Measurements from ENCODE around the gene RRP8.

RRP8 gene

GRCh38 chr11:6607190-6607795, 3.9 kb upstream of the RRP8 start:
- no peak; the same call in 1 of the 2 replicates for TF ChIP-seq POLR2AphosphoS5 (IDR thresholded peaks at IDR 0.05; ENCODE audit: low read depth, low read length)
- no peak for TF ChIP-seq POLR2A (IDR thresholded peaks at IDR 0.05; ENCODE audit: low read depth, low read length)
- peak; percentile 14 for FAIRE-seq
- no peak for DNase-seq (ENCODE audit: insufficient read length)

DNA sequence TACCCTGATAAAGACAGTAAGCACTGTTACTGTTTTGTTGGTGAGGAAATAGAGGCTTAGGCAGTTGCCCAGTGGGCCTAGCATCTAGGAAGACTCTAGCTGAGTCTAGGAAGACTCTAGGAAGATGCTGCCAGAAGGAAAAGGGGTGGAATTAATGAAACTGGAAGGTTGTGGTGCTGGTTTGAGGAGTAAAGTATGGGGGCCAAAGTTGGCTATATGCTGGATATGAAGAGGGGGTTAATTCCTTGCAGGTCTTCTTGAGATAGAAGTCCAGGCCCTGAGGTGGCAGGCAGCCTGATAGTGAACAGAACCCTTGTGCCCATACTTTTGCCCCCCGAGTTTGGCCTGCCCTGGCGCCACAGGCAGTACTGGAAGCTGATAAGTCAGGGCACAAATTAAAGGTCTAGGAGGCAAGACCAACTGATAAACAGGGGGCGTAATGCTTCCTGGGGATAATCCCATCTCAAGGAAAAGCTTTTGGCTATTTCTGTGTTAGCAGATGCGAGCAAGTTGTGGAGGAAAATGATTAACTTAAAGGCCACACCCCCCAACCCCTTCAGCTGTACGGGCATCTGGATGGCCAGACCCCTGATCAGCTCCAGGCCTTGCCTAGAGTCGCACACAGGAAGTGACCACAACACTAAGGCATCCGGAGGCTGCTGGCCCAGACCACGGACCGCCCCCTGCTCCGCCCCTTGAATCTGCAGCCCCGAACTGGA, 3.2 kb upstream of the RRP8 start:
- peak; percentile 34 for TF ChIP-seq POLR2A (IDR thresholded peaks at IDR 0.05; ENCODE audit: low read depth, low read length)
- TF ChIP-seq TAF1 (IDR thresholded peaks at IDR 0.05; ENCODE audit: borderline replicate concordance, low read depth, low read length), result no peak
- TF ChIP-seq POLR2AphosphoS5 (IDR thresholded peaks at IDR 0.05; ENCODE audit: low read depth, low read length), result no peak; the same call in 1 of the 2 replicates
- DNase-seq (ENCODE audit: insufficient read length) (no peak), FAIRE-seq (peak; percentile 91)

GRCh38 chr11:6604790-6605189, 1.4 kb upstream of the RRP8 start:
- no peak for DNase-seq (ENCODE audit: insufficient read length)
- peak; percentile 21 for FAIRE-seq
- no peak for TF ChIP-seq POLR2A (IDR thresholded peaks at IDR 0.05; ENCODE audit: low read depth, low read length)
- no peak for TF ChIP-seq POLR2AphosphoS5 (IDR thresholded peaks at IDR 0.05; ENCODE audit: low read depth, low read length)
- TF ChIP-seq TAF1 (IDR thresholded peaks at IDR 0.05; ENCODE audit: borderline replicate concordance, low read depth, low read length), result no peak

DNA sequence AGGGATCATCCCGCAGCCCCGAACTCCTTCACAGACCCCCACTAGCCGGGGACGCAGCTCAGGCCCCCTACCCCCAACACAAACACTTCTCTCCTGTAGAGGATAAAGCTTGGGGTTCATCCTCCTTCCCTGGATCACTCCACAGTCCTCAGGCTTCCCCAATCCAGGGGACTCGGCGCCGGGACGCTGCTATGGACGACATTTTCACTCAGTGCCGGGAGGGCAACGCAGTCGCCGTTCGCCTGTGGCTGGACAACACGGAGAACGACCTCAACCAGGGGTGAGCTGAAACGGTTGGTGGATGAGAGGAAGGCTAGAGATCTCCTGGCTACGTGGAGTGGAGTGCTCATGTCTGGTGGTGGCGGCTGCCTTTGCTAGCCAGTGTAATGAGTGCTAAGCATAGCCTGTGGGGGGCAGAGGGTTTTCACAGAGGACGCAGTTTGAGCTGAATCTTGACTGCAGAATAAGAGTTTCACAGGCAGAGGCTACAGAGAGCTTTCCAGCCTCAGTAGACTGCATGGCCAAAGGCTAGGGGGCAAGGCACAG, 738 bp upstream of the RRP8 start:
- DNase-seq (ENCODE audit: insufficient read length) (no peak), FAIRE-seq (peak; percentile 91)
- TF ChIP-seq POLR2A (IDR thresholded peaks at IDR 0.05; ENCODE audit: low read depth, low read length) (0 out of 2 replicates have a peak, but pooled peaks have one; percentile 51), TAF1 (IDR thresholded peaks at IDR 0.05; ENCODE audit: borderline replicate concordance, low read depth, low read length) (0 out of 2 replicates have a peak, but pooled peaks have one; percentile 46), POLR2AphosphoS5 (IDR thresholded peaks at IDR 0.05; ENCODE audit: low read depth, low read length) (no peak; the same call in 1 of the 2 replicates)

- DNase-seq (ENCODE audit: insufficient read length), result no peak
- no peak for FAIRE-seq
- TF ChIP-seq TAF1 (IDR thresholded peaks at IDR 0.05; ENCODE audit: borderline replicate concordance, low read depth, low read length) (no peak), POLR2AphosphoS5 (IDR thresholded peaks at IDR 0.05; ENCODE audit: low read depth, low read length) (no peak), POLR2A (IDR thresholded peaks at IDR 0.05; ENCODE audit: low read depth, low read length) (no peak)
Measured at GRCh38 chr11:6602096-6602940, 1.1 kb downstream of the RRP8 start.

DNA sequence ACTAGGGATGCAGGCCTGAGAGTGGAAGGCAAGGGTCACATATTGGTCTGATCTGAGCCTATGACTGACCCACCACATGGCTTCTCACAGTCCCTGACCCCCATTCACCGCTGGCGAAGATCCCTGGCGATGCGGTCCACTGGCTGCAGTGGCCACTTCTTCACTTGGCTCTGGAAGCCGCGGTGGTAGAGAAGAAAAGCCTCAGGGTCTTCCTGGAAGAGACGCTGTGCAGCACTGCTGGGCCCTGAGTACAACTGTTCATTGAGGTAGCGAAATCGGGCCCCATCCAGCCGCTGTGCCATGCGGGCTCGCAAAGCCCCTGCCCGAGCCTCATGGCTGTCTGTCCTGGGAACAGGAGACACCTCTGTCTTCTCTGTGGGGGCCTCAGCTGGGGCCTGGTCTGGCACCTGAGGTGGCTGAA, 2.4 kb downstream of the RRP8 start:
- no peak for DNase-seq (ENCODE audit: insufficient read length)
- no peak for FAIRE-seq
- TF ChIP-seq POLR2AphosphoS5 (IDR thresholded peaks at IDR 0.05; ENCODE audit: low read depth, low read length), result no peak
- TF ChIP-seq TAF1 (IDR thresholded peaks at IDR 0.05; ENCODE audit: borderline replicate concordance, low read depth, low read length), result no peak
- TF ChIP-seq POLR2A (IDR thresholded peaks at IDR 0.05; ENCODE audit: low read depth, low read length), result no peak

DNA sequence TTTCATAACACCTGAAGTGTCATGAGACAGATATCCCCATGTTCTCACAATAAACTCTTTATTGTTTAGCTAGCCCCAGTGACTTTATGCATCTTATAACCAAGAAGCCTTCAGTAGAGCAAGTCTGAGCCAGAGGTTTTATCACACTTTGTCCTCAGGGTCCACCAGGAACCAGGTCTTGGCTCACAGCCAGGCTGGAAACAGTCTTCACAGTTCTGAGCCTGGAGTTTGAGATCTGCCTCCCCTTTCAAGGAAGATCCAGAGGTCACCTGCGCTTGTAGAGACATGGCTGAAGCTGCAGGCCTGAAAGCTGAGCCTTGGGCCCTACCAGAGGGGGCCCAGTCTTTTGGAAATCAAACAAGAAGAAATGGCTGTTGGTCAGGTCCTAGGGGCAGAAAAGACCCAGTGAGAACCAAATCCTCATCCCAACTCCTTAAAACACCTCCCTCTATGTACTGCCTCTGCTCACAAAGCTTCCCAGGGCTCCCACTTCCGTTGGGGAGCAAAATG, 3.5 kb downstream of the RRP8 start:
- FAIRE-seq, result no peak
- no peak for TF ChIP-seq POLR2AphosphoS5 (IDR thresholded peaks at IDR 0.05; ENCODE audit: low read depth, low read length)
- TF ChIP-seq TAF1 (IDR thresholded peaks at IDR 0.05; ENCODE audit: borderline replicate concordance, low read depth, low read length), result no peak
- TF ChIP-seq POLR2A (IDR thresholded peaks at IDR 0.05; ENCODE audit: low read depth, low read length), result no peak
- DNase-seq (ENCODE audit: insufficient read length), result no peak

- DNase-seq (ENCODE audit: insufficient read length), result no peak
- TF ChIP-seq POLR2A (IDR thresholded peaks at IDR 0.05; ENCODE audit: low read depth, low read length), result no peak
- TF ChIP-seq POLR2AphosphoS5 (IDR thresholded peaks at IDR 0.05; ENCODE audit: low read depth, low read length), result no peak
- TF ChIP-seq TAF1 (IDR thresholded peaks at IDR 0.05; ENCODE audit: borderline replicate concordance, low read depth, low read length), result no peak
- FAIRE-seq, result no peak
Measured at GRCh38 chr11:6599449-6599848, 4.0 kb downstream of the RRP8 start.

DNA sequence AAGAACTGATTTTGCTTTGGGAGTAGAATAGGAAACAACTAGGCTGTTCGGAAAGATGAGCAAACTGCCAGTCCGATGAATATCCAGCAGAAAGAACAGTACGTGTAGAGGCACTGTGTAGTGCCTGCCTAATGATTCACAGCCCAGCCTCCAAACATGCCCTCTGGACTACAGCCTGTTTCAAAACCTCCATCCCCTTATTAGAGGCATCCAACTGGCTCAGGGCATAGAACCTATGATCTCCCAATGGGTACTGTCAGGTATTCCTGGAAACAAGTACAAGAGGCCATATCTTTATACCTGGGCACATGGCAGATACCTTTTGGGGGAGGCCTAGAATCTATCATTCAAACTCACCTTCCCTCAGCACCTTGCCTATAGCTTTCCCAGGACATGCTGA, 4.9 kb downstream of the RRP8 start:
- no peak for DNase-seq (ENCODE audit: insufficient read length)
- TF ChIP-seq TAF1 (IDR thresholded peaks at IDR 0.05; ENCODE audit: borderline replicate concordance, low read depth, low read length) (no peak), POLR2AphosphoS5 (IDR thresholded peaks at IDR 0.05; ENCODE audit: low read depth, low read length) (no peak), POLR2A (IDR thresholded peaks at IDR 0.05; ENCODE audit: low read depth, low read length) (no peak)
- FAIRE-seq, result no peak

- TF ChIP-seq TAF1 (IDR thresholded peaks at IDR 0.05; ENCODE audit: borderline replicate concordance, low read depth, low read length) (no peak), POLR2A (IDR thresholded peaks at IDR 0.05; ENCODE audit: low read depth, low read length) (no peak), POLR2AphosphoS5 (IDR thresholded peaks at IDR 0.05; ENCODE audit: low read depth, low read length) (no peak)
- no peak for DNase-seq (ENCODE audit: insufficient read length)
- FAIRE-seq, result peak; percentile 42
Measured at GRCh38 chr11:6596239-6596877, 7.1 kb downstream of the RRP8 start.
